ENCODE data around the gene HIBADH. TPM values are rescaled to one million over a fixed set of nuclear protein-coding genes. Genes with fewer than 3 reads are reported as not detected.

The HIBADH gene
- total and polyA plus RNA-seq, 10 of the 15 experiments (the other 5 are each of a cell fraction or from before 2014, with no cell fraction given), result 8.7 to 36.1 (median 18.6) TPM

GRCh38 chr7:27631391-27631790, 31.3 kb downstream of the HIBADH start:
- no peaks in the 10 kb centered on the region for H3K79me2 ChIP-seq (ENCODE audit: control insufficient read depth, insufficient read depth, low read length)
- ChIA-PET SMC1A (ENCODE audit: uncharacterized antibody, unreplicated experiment) (interaction anchor here (0.7 to 1.5 kb wide), 3 partner anchors 18 to 143 kb away, joined by 3 to 5 read pairs (median 3); no protein-coding TSS in a partner anchor), RAD21 (ENCODE audit: unreplicated experiment) (no interaction called here), POLR2A (no interaction called here), CTCF (interaction anchor here (0.9 to 2.3 kb wide), 4 partner anchors 10 to 31 kb away, joined by 4 to 6 read pairs (median 4); partner anchors contain the start of gene HIBADH)
- no TSS peak for BruUV-seq (replicated peaks)
- H3K4me3 ChIP-seq, result no peak overlapping the region
- H3K4me2 ChIP-seq (ENCODE audit: control insufficient read depth, insufficient read depth), result no peak overlapping the region
- no peaks in the 10 kb centered on the region for H3K27me3 ChIP-seq (replicated peaks in 1 of 2; ENCODE audit: control insufficient read depth in 2 of 2, insufficient read depth in 2 of 2, low read length in 1 of 2)
- no peaks in the 10 kb centered on the region for H4K20me1 ChIP-seq (ENCODE audit: control insufficient read depth, insufficient read depth)
- DNase-seq (ENCODE audit: low read depth, low spot score), result no peak
- no peak overlapping the region for H3K9ac ChIP-seq (ENCODE audit: control insufficient read depth, insufficient read depth, low read length)
- no peaks in the 10 kb centered on the region for H3K36me3 ChIP-seq (ENCODE audit: control insufficient read depth in 2 of 2, insufficient read depth in 2 of 2, low read length in 1 of 2)
- FAIRE-seq, result no peak
- H3K4me1 ChIP-seq (ENCODE audit: control insufficient read depth, insufficient read depth, low read length), result no peaks in the 10 kb centered on the region
- H3K9me3 ChIP-seq (replicated peaks; ENCODE audit: control insufficient read depth, insufficient read depth, low read length), result no peaks in the 10 kb centered on the region
- WGBS (ENCODE audit: insufficient coverage, insufficient replicate concordance, low lambda C conversion rate, missing lambda C conversion rate), result 96% methylated on average over 1 of the region's 1 CpG
- no peak overlapping the region for H3K27ac ChIP-seq (ENCODE audit: control insufficient read depth, insufficient read depth)
- no peak overlapping the region for H2AFZ ChIP-seq (ENCODE audit: control insufficient read depth, low read depth, low read length)
- TF ChIP-seq TARDBP (IDR thresholded peaks at IDR 0.05; ENCODE audit: borderline replicate concordance), result no peak
- no peak for TF ChIP-seq EZH2 (IDR thresholded peaks at IDR 0.05; ENCODE audit: borderline replicate concordance, control insufficient read depth, low read depth, low read length)
- in situ Hi-C loops (cut with MboI), result no loop called here
- no peak for ATAC-seq
- intact Hi-C loops (cut with micrococcal nuclease; ENCODE audit: unreplicated experiment), result no loop called here

DNA sequence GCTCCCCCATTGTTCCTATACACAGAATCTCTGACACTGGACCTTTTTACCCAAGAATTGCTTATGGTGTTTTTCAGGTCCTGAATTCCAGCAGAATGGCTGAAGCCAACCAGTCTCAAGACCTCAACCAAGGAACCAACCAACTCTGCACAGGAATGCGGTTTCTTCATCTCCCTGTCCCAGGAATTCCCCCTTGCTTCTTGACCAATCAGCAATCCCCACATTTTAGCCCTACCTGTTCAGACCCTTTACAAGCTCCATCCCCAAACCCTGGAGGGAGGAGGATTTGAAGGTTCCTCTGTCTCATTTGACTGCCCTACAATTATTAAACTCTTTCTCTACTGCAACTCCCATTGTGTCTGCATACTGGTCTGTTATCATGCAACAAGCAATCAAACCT, 35.5 kb downstream of the HIBADH start:
- H3K27ac ChIP-seq (ENCODE audit: control insufficient read depth, insufficient read depth), result no peak overlapping the region
- H2AFZ ChIP-seq (ENCODE audit: control insufficient read depth, low read depth, low read length), result no peak overlapping the region
- BruUV-seq (replicated peaks), result no TSS peak
- CTCF ChIA-PET, result no interaction called here
- SMC1A ChIA-PET (ENCODE audit: uncharacterized antibody, unreplicated experiment), result no interaction called here
- RAD21 ChIA-PET (ENCODE audit: unreplicated experiment), result no interaction called here
- no peaks in the 10 kb centered on the region for H3K36me3 ChIP-seq (ENCODE audit: control insufficient read depth in 2 of 2, insufficient read depth in 2 of 2, low read length in 1 of 2)
- H3K4me2 ChIP-seq (ENCODE audit: control insufficient read depth, insufficient read depth), result no peak overlapping the region
- WGBS (ENCODE audit: insufficient coverage, insufficient replicate concordance, low lambda C conversion rate, missing lambda C conversion rate), result 100% methylated on average over 1 of the region's 1 CpG
- H4K20me1 ChIP-seq (ENCODE audit: control insufficient read depth, insufficient read depth), result no peaks in the 10 kb centered on the region
- ATAC-seq (no peak), DNase-seq (ENCODE audit: low read depth, low spot score) (no peak), FAIRE-seq (no peak)
- no peaks in the 10 kb centered on the region for H3K79me2 ChIP-seq (ENCODE audit: control insufficient read depth, insufficient read depth, low read length)
- TF ChIP-seq PBX3 (IDR thresholded peaks at IDR 0.05; ENCODE audit: insufficient replicate concordance, low read depth, low read length) (no peak), SRF (IDR thresholded peaks at IDR 0.05; ENCODE audit: low read depth in 2 of 2, low read length in 2 of 2) (no peak), EED (IDR thresholded peaks at IDR 0.05; ENCODE audit: low read depth) (no peak), EGR1 (IDR thresholded peaks at IDR 0.05; ENCODE audit: borderline replicate concordance in 1 of 2, low read depth in 2 of 2, low read length in 2 of 2) (no peak), IKZF1 (conservative IDR thresholded peaks at IDR 0.05) (no peak), IRF3 (IDR thresholded peaks at IDR 0.05) (no peak), SMAD1 (IDR thresholded peaks at IDR 0.05; ENCODE audit: low read depth, partially characterized antibody) (no peak), RAD21 (IDR thresholded peaks at IDR 0.05; ENCODE audit: insufficient read depth, low read depth, low read length) (no peak)
- TF ChIP-seq, protein P1, sequence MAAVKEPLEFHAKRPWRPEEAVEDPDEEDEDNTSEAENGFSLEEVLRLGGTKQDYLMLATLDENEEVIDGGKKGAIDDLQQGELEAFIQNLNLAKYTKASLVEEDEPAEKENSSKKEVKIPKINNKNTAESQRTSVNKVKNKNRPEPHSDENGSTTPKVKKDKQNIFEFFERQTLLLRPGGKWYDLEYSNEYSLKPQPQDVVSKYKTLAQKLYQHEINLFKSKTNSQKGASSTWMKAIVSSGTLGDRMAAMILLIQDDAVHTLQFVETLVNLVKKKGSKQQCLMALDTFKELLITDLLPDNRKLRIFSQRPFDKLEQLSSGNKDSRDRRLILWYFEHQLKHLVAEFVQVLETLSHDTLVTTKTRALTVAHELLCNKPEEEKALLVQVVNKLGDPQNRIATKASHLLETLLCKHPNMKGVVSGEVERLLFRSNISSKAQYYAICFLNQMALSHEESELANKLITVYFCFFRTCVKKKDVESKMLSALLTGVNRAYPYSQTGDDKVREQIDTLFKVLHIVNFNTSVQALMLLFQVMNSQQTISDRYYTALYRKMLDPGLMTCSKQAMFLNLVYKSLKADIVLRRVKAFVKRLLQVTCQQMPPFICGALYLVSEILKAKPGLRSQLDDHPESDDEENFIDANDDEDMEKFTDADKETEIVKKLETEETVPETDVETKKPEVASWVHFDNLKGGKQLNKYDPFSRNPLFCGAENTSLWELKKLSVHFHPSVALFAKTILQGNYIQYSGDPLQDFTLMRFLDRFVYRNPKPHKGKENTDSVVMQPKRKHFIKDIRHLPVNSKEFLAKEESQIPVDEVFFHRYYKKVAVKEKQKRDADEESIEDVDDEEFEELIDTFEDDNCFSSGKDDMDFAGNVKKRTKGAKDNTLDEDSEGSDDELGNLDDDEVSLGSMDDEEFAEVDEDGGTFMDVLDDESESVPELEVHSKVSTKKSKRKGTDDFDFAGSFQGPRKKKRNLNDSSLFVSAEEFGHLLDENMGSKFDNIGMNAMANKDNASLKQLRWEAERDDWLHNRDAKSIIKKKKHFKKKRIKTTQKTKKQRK (IDR thresholded peaks at IDR 0.05; ENCODE audit: low read depth, low read length), result no peak
- no peak overlapping the region for H3K9ac ChIP-seq (ENCODE audit: control insufficient read depth, insufficient read depth, low read length)
- no peaks in the 10 kb centered on the region for H3K4me1 ChIP-seq (ENCODE audit: control insufficient read depth, insufficient read depth, low read length)
- no peaks in the 10 kb centered on the region for H3K27me3 ChIP-seq (replicated peaks in 1 of 2; ENCODE audit: control insufficient read depth in 2 of 2, insufficient read depth in 2 of 2, low read length in 1 of 2)
- H3K9me3 ChIP-seq (replicated peaks; ENCODE audit: control insufficient read depth, insufficient read depth, low read length), result no peaks in the 10 kb centered on the region
- POLR2A ChIA-PET, result no interaction called here
- H3K4me3 ChIP-seq, result no peak overlapping the region
- intact Hi-C loops (cut with micrococcal nuclease; ENCODE audit: unreplicated experiment), result no loop called here
- in situ Hi-C loops (cut with MboI), result no loop called here
